GM12873 (cell line): ENCODE data around the gene GRPR.

Source experiments
- TF ChIP-seq, protein P1 (sequence below): IDR thresholded peaks from 2 replicates; pipeline ENCODE4 v1.5.1; 2012; ENCODE audit warnings: low read depth, mild to moderate bottlenecking, moderate library complexity, low read length, control low read depth; ENCODE audit not compliant: insufficient read depth; ENCODE audit errors: missing control alignments

Gene GRPR

DNA sequence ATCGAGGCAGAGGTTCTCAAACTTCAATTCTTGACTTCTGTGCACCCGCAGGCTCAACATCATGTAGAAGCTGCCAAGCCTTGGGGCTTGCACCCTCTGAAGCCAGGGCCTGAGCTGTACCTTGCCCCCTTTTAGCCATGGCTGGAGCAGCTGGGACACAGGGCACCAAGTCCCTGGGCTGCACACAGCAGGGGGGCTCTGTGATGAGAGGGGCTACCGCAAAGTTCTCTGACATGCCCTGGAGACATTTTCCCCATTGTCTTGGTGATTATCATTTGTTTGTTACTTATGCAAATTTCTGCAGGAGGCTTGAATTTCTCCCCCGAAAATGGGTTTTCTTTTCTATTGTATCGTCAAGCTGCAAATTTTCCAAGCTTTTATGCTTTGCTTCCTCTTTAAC, 39.0 kb downstream of the GRPR start:
- TF ChIP-seq, protein P1, sequence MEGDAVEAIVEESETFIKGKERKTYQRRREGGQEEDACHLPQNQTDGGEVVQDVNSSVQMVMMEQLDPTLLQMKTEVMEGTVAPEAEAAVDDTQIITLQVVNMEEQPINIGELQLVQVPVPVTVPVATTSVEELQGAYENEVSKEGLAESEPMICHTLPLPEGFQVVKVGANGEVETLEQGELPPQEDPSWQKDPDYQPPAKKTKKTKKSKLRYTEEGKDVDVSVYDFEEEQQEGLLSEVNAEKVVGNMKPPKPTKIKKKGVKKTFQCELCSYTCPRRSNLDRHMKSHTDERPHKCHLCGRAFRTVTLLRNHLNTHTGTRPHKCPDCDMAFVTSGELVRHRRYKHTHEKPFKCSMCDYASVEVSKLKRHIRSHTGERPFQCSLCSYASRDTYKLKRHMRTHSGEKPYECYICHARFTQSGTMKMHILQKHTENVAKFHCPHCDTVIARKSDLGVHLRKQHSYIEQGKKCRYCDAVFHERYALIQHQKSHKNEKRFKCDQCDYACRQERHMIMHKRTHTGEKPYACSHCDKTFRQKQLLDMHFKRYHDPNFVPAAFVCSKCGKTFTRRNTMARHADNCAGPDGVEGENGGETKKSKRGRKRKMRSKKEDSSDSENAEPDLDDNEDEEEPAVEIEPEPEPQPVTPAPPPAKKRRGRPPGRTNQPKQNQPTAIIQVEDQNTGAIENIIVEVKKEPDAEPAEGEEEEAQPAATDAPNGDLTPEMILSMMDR, result no peak

DNA sequence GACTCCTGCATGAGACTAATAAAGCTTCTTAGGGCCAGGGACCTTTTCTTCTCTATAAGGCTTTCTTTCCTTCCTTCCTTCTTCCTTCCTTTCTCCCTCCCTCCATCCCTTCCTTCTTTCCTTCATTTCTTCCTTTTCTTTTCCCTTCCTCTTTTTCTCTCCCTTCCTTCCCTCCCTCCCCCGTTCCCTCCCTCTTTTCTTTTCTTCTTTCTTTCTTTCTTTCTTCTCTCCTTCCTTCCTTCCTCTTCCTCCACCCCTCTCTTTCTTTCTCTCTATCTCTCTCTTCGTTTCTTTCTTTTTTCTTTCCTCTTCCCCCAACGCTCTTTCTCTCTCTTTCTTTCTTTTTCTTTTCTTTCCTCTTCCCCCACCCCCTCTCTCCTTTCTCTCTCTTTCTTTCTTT, 41.4 kb downstream of the GRPR start:
- TF ChIP-seq, protein P1, result no peak

DNA sequence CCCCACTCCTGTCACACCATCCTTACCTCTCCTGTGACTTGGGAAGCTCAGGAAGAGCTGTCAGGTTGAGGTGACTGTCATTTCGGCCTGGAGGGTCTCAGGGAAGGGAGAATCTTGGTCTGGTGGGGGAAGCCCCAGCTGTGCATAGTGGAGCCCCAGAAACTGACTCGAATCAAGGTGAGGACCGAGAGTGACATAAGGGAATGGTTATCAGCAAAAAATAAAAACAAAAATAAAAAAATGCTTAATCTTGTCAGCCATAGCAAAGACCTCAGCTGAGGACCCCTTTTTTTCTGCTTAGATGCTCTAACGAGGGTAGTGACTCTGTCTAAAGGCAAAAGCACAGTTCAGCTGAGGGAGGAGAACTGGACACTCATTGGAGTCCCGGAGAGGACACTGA, 43.8 kb downstream of the GRPR start, which contains the start of gene MAGEB17:
MAGEB17 (plus strand) TSS at position 301 of the 400 bp plus-strand sequence. CDS start 2,902 bp downstream, outside the sequence.
- TF ChIP-seq, protein P1, result no peak

DNA sequence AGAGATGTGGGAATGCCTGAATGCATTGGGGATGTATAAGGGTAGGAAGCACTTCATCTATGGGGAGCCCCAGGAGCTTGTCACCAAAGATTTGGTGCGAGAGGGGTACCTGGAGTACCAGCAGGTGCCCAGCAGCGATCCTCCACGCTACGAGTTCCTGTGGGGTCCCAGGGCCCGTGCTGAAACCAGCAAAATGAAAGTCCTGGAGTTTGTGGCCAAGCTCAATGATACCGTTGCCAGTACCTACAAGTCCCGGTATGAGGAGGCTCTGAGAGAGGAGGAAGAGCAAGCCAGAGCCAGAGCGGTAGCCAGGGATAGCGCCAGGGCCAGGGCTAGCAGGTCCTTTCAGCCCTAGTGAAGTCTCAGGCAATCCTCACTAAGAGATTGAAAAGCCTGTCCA, 47.7 kb downstream of the GRPR start:
- TF ChIP-seq, protein P1, result no peak

DNA sequence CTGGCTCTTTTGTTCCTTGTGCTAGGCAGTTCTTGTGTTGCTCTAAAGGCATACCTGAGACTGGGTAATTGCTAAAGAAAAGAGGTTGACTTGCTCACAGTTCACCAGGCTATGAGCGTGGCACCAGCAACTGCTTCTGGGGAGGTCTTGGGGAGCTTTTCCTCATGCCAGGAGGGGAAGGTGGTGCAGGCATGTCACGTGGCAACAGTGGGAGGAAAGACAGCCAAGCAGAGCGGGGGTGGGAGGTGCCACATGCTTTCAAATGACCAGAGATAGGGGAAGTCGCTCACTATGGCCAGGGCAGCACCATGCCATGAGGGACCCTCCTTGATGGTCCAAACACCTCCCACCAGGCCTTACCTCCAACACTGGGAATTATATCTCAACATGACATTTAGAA, 48.6 kb downstream of the GRPR start:
- TF ChIP-seq, protein P1, result no peak

DNA sequence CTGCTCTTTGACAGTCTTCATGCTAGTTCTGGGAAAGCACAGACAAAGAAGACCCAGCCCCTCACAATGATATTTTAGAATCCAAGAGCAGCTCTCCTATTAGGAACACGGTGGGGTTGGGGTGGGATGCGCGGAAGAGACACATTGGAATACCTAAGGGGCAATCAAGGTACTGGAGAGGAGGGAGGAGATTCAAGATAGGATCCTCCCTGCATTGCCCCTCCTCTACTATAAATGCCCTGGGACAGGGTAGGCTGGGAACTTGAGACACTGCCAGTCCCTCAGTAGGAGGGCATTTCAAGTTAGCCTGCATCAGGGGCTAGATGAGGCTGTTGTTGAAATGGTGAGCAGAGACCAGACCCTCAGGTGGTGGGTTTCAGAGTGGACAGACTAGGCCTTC, 49.0 kb downstream of the GRPR start:
- TF ChIP-seq, protein P1, result no peak

DNA sequence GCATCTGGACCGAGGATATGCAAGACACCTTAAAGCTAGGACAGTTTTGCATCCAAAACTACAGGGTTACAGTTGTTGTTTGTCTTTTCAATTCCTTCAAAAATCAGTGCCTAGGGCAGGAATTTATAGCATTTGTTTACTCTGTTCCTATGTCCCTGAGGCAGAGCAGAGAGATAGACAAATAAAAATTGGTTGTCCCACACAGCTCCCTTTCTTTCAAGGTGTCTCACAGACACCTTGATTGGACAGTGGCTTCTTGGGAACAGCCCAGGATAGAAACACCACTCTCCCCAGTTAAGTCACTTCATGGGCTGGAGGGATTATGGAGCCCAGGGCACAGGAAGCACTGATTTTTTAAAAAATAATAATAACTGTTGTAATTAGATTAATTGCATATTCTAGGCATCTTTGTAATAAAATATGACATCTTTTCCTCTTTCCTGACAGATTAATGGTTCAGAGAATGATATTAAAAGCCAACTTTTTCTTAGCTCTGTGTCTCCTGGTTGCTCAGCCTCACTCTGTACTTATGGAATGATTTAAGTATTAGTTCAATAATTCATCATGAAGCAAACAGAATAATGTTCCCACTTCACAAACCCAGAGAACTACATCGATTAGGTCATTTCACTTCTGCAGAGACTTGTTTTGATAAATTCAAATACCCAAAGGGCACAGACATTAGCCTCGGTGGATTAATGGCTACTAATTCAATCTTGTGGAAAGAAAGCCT, 52.1 kb downstream of the GRPR start:
- TF ChIP-seq, protein P1, result no peak
